ENCODE measurements around the gene KCNC1. TPM values are rescaled to one million over a fixed set of nuclear protein-coding genes. Genes with fewer than 3 reads are reported as not detected.

Gene KCNC1
- total RNA-seq, 2 experiments from 2014 or later, result not detected

DNA sequence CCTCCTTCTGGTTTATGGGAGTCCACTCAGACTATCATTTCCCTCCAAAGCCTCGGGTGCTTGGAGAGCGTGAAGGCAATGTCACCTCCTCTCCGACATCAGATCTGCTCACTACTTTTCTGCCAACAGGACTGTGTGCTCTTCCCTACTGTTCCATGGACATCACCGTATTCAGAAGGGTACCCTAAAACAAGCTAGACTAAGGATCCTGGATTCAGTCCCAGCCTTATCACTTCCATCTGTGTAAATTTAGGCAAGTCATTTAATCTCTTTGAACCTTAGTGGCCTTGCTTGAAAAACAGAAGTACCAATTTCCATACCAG is 78.2 kb downstream of the KCNC1 start:
- Mint-ChIP-seq H3K36me3 (peaks cover 7% of the 10 kb centered on the region), H3K27ac (no peak overlapping the region)

DNA sequence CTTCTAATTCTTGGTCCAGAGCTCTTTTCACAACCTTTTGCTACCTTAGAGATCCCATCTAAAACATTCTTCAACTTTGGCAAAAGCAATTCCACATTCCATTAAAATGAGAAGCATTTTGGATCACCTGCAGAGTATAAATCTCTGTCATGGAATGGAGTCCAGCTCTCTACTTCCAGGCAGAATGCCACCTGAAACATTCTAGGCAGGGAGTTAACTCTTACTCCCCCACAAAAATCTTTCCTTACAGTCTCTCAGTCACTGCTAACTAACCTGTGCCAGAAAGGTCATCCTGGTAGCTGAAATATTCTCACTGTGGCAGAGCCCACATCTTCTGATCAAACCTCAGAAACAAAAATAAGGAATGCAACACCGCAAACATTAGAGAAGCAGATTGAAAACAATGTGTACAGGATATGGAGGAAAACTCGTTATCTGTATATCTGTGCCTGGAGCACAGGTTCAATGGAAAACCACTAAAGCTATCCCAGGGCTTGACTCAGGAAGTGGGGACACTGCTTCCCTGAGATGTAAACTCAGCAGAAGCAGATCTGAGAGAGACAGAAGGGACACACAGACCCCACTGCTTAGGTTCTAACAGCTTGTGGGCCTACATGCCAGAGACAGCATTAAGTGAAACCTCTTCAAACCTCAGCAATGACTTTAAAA is 78.9 kb downstream of the KCNC1 start:
- Mint-ChIP-seq H3K36me3 (peaks cover 5% of the 10 kb centered on the region), H3K27ac (no peak overlapping the region), H3K4me1 (peaks cover under 1% of the 10 kb centered on the region), H3K27me3 (no peaks in the 10 kb centered on the region), H3K4me3 (no peak overlapping the region), H3K9me3 (no peaks in the 10 kb centered on the region)
- no peak for DNase-seq

More for the DNA sequence above, 78.2 kb downstream of the KCNC1 start:
- no peaks in the 10 kb centered on the region for H3K4me1 Mint-ChIP-seq
- H3K27me3 Mint-ChIP-seq, result no peaks in the 10 kb centered on the region
- DNase-seq, result no peak
- no peaks in the 10 kb centered on the region for H3K9me3 Mint-ChIP-seq
- H3K4me3 Mint-ChIP-seq, result no peak overlapping the region

DNA sequence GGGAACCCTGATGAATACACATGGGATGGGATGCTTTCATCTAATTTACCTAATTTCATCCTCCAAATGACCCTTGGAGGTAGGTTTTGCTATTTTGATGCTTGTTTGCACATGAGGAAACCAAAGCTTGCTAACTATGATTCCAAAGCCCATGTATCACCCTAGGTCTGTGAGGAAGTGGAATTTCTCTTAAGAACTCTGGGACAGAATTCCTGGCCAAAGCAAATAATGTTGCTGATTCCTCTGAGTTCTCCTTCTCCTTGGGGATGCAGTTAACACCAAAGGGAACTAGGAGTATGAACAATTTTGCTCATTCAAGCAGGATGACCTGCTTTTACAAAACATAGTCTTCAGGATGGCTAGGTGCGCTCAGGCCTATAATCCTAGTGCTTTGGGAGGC is 80.0 kb downstream of the KCNC1 start:
- H3K9me3 Mint-ChIP-seq, result no peaks in the 10 kb centered on the region
- H3K4me3 Mint-ChIP-seq, result no peak overlapping the region
- no peak for DNase-seq
- peaks cover under 1% of the 10 kb centered on the region for H3K36me3 Mint-ChIP-seq
- H3K4me1 Mint-ChIP-seq, result peaks cover 3% of the 10 kb centered on the region
- H3K27ac Mint-ChIP-seq, result no peak overlapping the region
- no peaks in the 10 kb centered on the region for H3K27me3 Mint-ChIP-seq

DNA sequence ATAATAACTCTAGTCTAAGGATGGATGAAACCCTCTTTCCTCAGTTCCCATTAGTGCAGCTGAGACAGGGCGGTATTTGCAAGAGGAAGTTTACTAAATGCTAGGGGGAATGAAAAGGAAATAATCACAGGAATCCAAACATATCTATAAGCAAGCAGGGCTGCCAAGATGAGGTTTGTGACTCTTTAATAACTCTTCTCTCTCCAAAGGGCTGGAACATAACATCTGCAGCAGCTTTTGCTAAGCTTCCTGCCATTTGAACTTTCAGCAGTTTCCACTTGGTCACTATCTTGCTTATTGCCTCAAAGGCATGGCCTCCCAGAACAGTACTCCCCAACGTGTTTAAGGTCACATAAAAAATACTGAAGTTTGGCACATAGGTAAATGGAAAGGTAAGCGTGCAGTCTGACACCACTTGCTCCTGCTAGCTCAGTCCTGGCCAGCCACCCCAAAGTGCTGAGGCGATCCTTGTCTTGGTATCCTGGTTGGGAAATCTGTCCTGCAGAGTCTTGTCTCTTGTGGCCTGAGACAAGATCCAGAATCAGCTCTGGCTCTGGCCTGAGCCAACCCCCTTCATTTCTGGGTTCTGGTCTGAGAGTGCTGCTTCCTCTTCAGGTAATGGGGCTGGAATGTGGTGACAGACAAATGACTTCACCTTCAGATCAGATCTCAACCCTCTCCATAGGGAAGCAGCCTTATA is 81.8 kb downstream of the KCNC1 start:
- no peak overlapping the region for H3K27ac Mint-ChIP-seq
- DNase-seq, result no peak
- H3K4me1 Mint-ChIP-seq, result peaks cover 3% of the 10 kb centered on the region
- no peak overlapping the region for H3K4me3 Mint-ChIP-seq
- H3K36me3 Mint-ChIP-seq, result no peaks in the 10 kb centered on the region
- no peaks in the 10 kb centered on the region for H3K9me3 Mint-ChIP-seq
- H3K27me3 Mint-ChIP-seq, result no peaks in the 10 kb centered on the region

DNA sequence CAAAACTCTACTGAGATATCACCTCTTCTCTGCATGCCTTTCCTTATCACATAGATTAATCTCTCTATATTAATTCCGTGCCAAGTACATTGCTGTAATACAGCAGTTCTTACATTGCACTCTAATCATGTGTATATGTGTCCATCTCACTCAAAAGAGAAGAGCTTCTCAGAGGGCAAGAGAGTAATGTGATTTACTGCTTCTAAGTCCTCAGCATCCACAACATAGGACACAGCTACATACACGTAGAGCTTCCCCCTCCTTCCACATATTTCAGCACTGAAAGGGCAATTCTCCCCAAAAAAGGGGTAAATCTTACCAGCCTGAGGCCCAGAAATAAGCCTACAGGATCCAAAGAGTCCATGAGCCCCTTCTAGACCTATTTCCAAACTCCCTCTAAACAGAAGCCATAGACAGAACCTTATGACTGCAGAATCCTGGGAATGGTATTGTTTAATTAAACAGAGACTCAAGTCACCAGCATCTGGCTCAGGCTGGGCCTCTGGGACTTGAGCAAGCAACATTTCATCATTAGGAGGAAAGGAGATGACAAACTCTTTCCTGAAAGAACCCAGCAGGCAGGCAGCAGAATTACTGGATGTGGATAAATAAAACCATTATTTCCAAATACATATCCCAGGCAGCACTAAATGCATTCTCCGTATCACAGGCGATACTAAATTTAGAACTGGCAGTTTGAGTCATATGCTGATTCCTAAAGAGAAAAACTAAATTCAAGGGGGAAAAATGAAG is 87.2 kb downstream of the KCNC1 start:
- H3K27ac Mint-ChIP-seq, result no peak overlapping the region

DNA sequence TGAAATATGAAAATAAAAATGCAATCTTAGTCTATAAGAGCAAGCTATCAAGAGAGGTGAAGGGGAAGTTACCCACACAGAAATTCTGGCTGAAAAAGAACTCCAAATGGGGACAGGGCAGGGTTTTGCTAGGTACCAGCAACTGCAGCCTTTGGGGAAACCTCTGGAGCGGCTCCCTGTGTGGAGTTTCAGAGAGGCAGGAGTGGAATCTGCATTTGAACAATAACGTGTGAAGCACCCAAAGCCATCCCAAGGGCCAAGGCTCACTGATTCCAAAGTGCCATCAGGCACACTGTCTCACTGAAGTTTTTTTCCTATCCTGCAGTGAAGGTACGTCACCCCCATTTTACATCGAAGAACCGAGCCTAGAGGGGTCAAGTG is 87.8 kb downstream of the KCNC1 start:
- H3K4me1 Mint-ChIP-seq, result peaks cover 5% of the 10 kb centered on the region
- H3K4me3 Mint-ChIP-seq, result no peak overlapping the region
- H3K27me3 Mint-ChIP-seq, result no peaks in the 10 kb centered on the region
- H3K9me3 Mint-ChIP-seq, result no peaks in the 10 kb centered on the region
- H3K36me3 Mint-ChIP-seq, result peaks cover 4% of the 10 kb centered on the region
- H3K27ac Mint-ChIP-seq, result no peak overlapping the region
- no peak for DNase-seq

More for the DNA sequence above, 87.2 kb downstream of the KCNC1 start:
- Mint-ChIP-seq H3K27me3 (no peaks in the 10 kb centered on the region), H3K4me3 (no peak overlapping the region), H3K9me3 (no peaks in the 10 kb centered on the region), H3K4me1 (peaks cover 5% of the 10 kb centered on the region), H3K36me3 (peaks cover 4% of the 10 kb centered on the region)
- no peak for DNase-seq

DNA sequence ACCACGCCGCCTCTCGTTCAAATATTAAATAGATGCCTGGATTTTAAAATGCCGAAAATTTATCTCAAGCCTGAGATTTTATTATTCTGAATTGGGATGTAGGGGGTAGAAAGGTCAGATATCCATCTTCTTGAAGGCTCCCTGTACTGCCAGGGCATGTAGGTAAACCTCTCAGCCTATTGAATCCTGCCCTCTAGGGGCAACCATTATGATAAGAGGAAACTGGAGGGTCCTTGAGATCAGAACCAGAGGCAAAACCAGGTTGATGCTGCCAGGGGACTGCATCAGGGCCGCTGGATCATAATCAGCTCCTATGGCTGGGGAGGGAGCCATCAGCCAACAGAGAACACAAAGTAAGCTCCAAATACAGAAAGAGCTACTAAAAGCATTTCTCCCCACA is 92.4 kb downstream of the KCNC1 start:
- no peaks in the 10 kb centered on the region for H3K9me3 Mint-ChIP-seq
- no peak for DNase-seq
- no peak overlapping the region for H3K27ac Mint-ChIP-seq
- H3K36me3 Mint-ChIP-seq, result peaks cover 3% of the 10 kb centered on the region
- no peaks in the 10 kb centered on the region for H3K4me1 Mint-ChIP-seq
- no peak overlapping the region for H3K4me3 Mint-ChIP-seq
- no peaks in the 10 kb centered on the region for H3K27me3 Mint-ChIP-seq

DNA sequence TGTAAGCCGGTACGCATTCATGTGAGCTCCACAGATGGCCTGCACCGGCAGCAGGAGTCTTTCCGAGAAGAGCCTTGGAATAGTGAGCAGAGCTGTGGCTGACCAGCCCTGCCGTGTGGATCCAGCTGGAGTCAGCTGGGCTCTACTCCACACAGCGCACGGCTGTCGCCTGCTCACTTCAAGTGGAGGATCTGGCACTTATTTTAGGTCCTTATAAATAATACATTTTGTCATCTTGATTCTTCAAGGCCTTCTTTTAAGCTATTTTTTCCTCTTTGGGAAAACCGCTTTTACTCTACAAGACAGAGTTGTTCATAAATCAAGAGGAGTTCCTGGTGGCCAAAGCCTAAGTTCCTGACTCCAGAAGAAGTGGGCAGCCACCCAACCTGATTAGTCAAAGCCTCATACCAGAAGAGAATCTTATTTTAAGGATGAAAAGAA is 93.8 kb downstream of the KCNC1 start:
- no peak for DNase-seq
- H3K4me1 Mint-ChIP-seq, result no peaks in the 10 kb centered on the region
- H3K27ac Mint-ChIP-seq, result no peak overlapping the region
- H3K36me3 Mint-ChIP-seq, result peaks cover 5% of the 10 kb centered on the region
- H3K27me3 Mint-ChIP-seq, result no peaks in the 10 kb centered on the region
- H3K9me3 Mint-ChIP-seq, result no peaks in the 10 kb centered on the region
- no peak overlapping the region for H3K4me3 Mint-ChIP-seq

DNA sequence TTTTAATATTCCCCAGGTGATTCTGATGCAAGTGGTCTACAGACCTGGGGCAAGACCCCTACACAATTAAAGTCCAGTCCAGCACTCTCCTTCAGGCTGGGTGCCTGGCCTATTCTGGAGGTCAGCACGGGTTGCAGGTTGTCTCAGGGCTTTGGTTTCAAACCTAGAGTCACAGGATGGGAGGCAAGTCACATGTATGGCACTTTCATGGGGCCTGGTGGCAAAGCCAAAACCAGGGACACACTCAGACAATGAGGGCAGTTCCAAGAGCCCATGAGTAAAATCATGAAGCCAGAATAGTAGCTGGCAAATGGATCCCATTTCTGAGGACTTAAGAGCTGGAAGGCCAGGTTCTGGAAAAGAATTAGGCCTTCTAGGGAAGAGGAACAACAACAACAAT is 96.6 kb downstream of the KCNC1 start:
- peaks cover 3% of the 10 kb centered on the region for H3K36me3 Mint-ChIP-seq
- H3K4me3 Mint-ChIP-seq, result no peak overlapping the region
- DNase-seq, result no peak
- no peak overlapping the region for H3K27ac Mint-ChIP-seq
- H3K9me3 Mint-ChIP-seq, result no peaks in the 10 kb centered on the region
- no peaks in the 10 kb centered on the region for H3K27me3 Mint-ChIP-seq
- no peaks in the 10 kb centered on the region for H3K4me1 Mint-ChIP-seq

DNA sequence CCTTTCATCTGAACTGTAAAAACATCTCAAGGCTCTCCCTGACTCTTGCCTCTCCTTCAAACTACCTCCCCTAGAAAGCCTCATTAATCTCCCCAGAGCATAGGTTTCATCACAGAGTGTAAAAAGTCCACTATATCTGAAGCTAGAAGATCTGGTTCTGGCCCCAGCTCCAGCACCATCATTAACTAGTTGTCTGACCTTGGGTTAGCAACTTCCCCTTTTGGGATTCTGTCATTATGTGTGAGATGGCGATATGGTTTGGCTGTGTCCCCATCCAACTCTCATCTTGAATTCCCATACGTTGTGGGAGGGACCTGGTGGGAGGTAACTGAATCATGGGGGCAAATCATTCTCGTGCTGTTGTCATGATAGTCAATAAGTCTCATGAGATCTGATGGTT is 97.3 kb downstream of the KCNC1 start:
- Mint-ChIP-seq H3K27ac (no peak overlapping the region), H3K36me3 (peaks cover 3% of the 10 kb centered on the region), H3K27me3 (no peaks in the 10 kb centered on the region), H3K9me3 (no peaks in the 10 kb centered on the region), H3K4me3 (no peak overlapping the region), H3K4me1 (no peaks in the 10 kb centered on the region)
- no peak for DNase-seq

Other genes starting within 250 kb of the KCNC1 start
- gene USH1C, start 190.4 kb upstream of the KCNC1 start, total RNA-seq, result not detected
- gene OTOG, start 187.5 kb upstream of the KCNC1 start, total RNA-seq, result not detected
- gene MYOD1, start 15.2 kb upstream of the KCNC1 start, total RNA-seq, result not detected